ENCODE results near the gene CPN1. TPM values are rescaled to one million over a fixed set of nuclear protein-coding genes. Genes with fewer than 3 reads are reported as not detected.

Gene CPN1
- total RNA-seq, 1 experiment from 2014 or later: 24.9 TPM

DNA sequence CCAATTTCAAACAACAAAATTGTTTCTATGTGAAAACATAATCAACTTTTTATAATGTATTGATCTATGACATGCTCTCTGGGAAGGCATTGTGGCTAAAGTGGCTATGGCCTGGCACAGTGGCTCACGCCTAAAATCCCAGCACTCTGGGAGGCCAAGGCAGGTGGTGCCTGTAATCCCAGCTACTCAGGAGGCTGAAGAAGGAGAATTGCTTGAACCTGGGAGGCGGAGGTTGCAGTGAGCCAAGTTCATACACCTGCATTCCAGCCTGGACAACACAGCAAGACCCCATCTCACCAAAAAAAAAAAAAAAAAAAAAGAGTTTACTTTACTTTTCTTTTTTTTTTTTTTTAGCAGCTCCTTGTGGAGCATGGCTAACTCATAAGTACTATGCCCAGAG lies 38.9 kb upstream of the CPN1 start:
- H3K4me1 Mint-ChIP-seq (ENCODE audit: low read depth, unreplicated experiment): no peaks in the 10 kb centered on the region
- POLR2A ChIA-PET: no interaction called here
- H3K4me1 ChIP-seq: no peaks in the 10 kb centered on the region
- CTCF ChIA-PET: no interaction called here
- H3K27me3 ChIP-seq (replicated peaks; ENCODE audit: control insufficient read depth, insufficient read depth, low read length): no peaks in the 10 kb centered on the region
- no peak for DNase-seq
- H3K4me3 Mint-ChIP-seq (ENCODE audit: unreplicated experiment): no peak overlapping the region
- H3K36me3 Mint-ChIP-seq (ENCODE audit: insufficient read depth, unreplicated experiment): peaks cover 6% of the 10 kb centered on the region
- intact Hi-C loops (cut with micrococcal nuclease; ENCODE audit: unreplicated experiment): no loop called here
- TF ChIP-seq, protein P1, sequence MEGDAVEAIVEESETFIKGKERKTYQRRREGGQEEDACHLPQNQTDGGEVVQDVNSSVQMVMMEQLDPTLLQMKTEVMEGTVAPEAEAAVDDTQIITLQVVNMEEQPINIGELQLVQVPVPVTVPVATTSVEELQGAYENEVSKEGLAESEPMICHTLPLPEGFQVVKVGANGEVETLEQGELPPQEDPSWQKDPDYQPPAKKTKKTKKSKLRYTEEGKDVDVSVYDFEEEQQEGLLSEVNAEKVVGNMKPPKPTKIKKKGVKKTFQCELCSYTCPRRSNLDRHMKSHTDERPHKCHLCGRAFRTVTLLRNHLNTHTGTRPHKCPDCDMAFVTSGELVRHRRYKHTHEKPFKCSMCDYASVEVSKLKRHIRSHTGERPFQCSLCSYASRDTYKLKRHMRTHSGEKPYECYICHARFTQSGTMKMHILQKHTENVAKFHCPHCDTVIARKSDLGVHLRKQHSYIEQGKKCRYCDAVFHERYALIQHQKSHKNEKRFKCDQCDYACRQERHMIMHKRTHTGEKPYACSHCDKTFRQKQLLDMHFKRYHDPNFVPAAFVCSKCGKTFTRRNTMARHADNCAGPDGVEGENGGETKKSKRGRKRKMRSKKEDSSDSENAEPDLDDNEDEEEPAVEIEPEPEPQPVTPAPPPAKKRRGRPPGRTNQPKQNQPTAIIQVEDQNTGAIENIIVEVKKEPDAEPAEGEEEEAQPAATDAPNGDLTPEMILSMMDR (IDR thresholded peaks at IDR 0.05; ENCODE audit: insufficient read depth in 1 of 2, low read depth in 1 of 2, low read length in 1 of 2, severe bottlenecking in 1 of 2, unreplicated experiment in 1 of 2): no peak
- H3K36me3 ChIP-seq (ENCODE audit: control insufficient read depth, insufficient read depth, low read length): no peaks in the 10 kb centered on the region
- H3K4me3 ChIP-seq (ENCODE audit: low read depth, low read length): no peak overlapping the region
- H3K27ac Mint-ChIP-seq (ENCODE audit: unreplicated experiment): no peak overlapping the region
- no peaks in the 10 kb centered on the region for H3K9me3 Mint-ChIP-seq (ENCODE audit: unreplicated experiment)
- no peaks in the 10 kb centered on the region for H3K9me3 ChIP-seq
- H3K27me3 Mint-ChIP-seq (ENCODE audit: insufficient read depth, unreplicated experiment): peaks cover 5% of the 10 kb centered on the region
- BruUV-seq (replicated peaks): no TSS peak

DNA sequence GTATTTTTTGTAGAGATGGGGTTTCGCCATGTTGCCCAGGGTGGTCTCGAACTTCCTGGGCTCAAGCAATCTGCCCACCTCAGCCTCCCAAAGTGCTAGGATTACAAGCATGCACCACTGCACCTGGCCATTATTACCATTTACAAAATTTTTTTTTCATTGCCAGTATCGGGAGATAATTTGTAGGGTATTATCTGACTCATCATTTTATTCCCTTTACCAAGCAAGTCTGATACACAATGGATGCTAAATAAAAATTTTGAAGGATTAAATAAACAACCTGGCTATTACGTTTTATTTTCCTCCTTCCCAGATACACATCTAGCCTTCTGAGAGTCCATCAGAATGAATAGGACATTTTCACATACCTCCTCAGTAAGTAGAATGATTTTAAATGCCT lies 38.1 kb upstream of the CPN1 start:
- CTCF ChIA-PET: no interaction called here
- Histone ChIP-seq H3K4me1 (no peaks in the 10 kb centered on the region), H3K36me3 (ENCODE audit: control insufficient read depth, insufficient read depth, low read length) (no peaks in the 10 kb centered on the region), H3K4me3 (ENCODE audit: low read depth, low read length) (no peak overlapping the region), H3K9me3 (no peaks in the 10 kb centered on the region), H3K27me3 (replicated peaks; ENCODE audit: control insufficient read depth, insufficient read depth, low read length) (no peaks in the 10 kb centered on the region)
- H3K27ac Mint-ChIP-seq (ENCODE audit: unreplicated experiment): no peak overlapping the region
- BruUV-seq (replicated peaks): no TSS peak
- no peaks in the 10 kb centered on the region for H3K4me1 Mint-ChIP-seq (ENCODE audit: low read depth, unreplicated experiment)
- peaks cover 6% of the 10 kb centered on the region for H3K36me3 Mint-ChIP-seq (ENCODE audit: insufficient read depth, unreplicated experiment)
- intact Hi-C loops (cut with micrococcal nuclease; ENCODE audit: unreplicated experiment): no loop called here
- no peak overlapping the region for H3K4me3 Mint-ChIP-seq (ENCODE audit: unreplicated experiment)
- DNase-seq: no peak
- H3K9me3 Mint-ChIP-seq (ENCODE audit: unreplicated experiment): no peaks in the 10 kb centered on the region
- H3K27me3 Mint-ChIP-seq (ENCODE audit: insufficient read depth, unreplicated experiment): peaks cover 5% of the 10 kb centered on the region
- TF ChIP-seq, protein P1 (IDR thresholded peaks at IDR 0.05; ENCODE audit: insufficient read depth in 1 of 2, low read depth in 1 of 2, low read length in 1 of 2, severe bottlenecking in 1 of 2, unreplicated experiment in 1 of 2): no peak
- POLR2A ChIA-PET: no interaction called here

DNA sequence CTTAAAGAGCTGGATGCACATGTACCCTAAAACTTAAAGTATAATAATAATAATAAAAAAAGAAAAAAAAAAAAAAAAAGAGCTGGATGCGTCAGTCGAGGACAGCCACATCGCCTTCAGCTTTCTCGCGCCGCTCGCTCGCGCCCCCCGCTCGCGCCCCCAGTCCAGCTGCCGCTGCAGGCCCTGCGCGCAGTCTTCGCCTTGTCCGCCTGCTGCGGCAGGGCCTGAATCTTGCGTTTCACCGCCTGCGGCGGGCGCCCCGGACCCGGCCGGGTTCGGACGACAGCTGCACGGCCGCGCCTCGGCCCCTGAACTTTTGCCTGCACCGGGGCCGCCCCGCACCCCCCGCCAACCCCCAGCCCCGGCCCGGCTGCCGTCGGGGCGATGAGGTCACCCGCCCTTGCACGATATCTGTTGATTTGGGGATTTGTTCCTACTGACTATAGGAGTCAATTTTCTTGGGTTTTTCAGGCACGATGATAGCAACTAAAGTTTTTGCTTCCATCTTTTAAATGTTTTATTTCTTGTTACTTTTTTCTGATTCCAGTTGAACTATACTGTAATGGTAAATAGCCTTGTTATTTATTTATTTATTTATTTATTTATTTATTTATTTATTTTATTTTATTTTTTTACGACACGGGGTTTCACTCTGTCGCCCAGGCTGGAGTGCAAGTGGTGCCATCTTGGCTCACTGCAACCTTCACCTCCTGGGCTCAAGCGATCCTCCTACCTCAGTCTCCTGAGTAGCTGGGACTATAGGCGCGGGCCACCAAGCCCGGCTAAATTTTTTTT lies 33.5 kb upstream of the CPN1 start:
- DNase-seq: no peak
- no peaks in the 10 kb centered on the region for H3K27me3 ChIP-seq (replicated peaks; ENCODE audit: control insufficient read depth, insufficient read depth, low read length)
- TF ChIP-seq, protein P1 (IDR thresholded peaks at IDR 0.05; ENCODE audit: insufficient read depth in 1 of 2, low read depth in 1 of 2, low read length in 1 of 2, severe bottlenecking in 1 of 2, unreplicated experiment in 1 of 2): no peak
- peaks cover 3% of the 10 kb centered on the region; the same call in 1 of the 2 replicates for H3K4me1 ChIP-seq
- Mint-ChIP-seq H3K9me3 (ENCODE audit: unreplicated experiment) (no peaks in the 10 kb centered on the region), H3K36me3 (ENCODE audit: insufficient read depth, unreplicated experiment) (peaks cover 6% of the 10 kb centered on the region), H3K27me3 (ENCODE audit: insufficient read depth, unreplicated experiment) (no peaks in the 10 kb centered on the region), H3K4me3 (ENCODE audit: unreplicated experiment) (no peak overlapping the region), H3K27ac (ENCODE audit: unreplicated experiment) (no peak overlapping the region), H3K4me1 (ENCODE audit: low read depth, unreplicated experiment) (peaks cover 8% of the 10 kb centered on the region)
- H3K9me3 ChIP-seq: no peaks in the 10 kb centered on the region
- H3K36me3 ChIP-seq (ENCODE audit: control insufficient read depth, insufficient read depth, low read length): no peaks in the 10 kb centered on the region
- ChIA-PET POLR2A (no interaction called here), CTCF (no interaction called here)
- no TSS peak for BruUV-seq (replicated peaks)
- intact Hi-C loops (cut with micrococcal nuclease; ENCODE audit: unreplicated experiment): no loop called here
- no peak overlapping the region for H3K4me3 ChIP-seq (ENCODE audit: low read depth, low read length)

Data from Caco-2 (cell line).